Measurements from ENCODE around the gene C1orf94. TPM values are rescaled to one million over a fixed set of nuclear protein-coding genes. Genes with fewer than 3 reads are reported as not detected.

Gene C1orf94, protein sequence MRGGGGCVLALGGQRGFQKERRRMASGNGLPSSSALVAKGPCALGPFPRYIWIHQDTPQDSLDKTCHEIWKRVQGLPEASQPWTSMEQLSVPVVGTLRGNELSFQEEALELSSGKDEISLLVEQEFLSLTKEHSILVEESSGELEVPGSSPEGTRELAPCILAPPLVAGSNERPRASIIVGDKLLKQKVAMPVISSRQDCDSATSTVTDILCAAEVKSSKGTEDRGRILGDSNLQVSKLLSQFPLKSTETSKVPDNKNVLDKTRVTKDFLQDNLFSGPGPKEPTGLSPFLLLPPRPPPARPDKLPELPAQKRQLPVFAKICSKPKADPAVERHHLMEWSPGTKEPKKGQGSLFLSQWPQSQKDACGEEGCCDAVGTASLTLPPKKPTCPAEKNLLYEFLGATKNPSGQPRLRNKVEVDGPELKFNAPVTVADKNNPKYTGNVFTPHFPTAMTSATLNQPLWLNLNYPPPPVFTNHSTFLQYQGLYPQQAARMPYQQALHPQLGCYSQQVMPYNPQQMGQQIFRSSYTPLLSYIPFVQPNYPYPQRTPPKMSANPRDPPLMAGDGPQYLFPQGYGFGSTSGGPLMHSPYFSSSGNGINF
- 4.8 and 5.8 TPM in 2 replicates for total RNA-seq (2021; fragmentation: NEBNext Ultra II Directional; extraction: Animal tissue kit (Norgen Biotek cat#: 25700))
- 12.5 and 14.3 TPM in 2 replicates for polyA plus RNA-seq (2011; rRNA removed)
- polyA plus RNA-seq (2011; cell fraction: cytosol; rRNA removed) = 10.9 TPM
- polyA plus RNA-seq (2011; cell fraction: nucleus; rRNA removed) = 12.7 TPM
- polyA plus RNA-seq (2012, experiment 1 of 2) = 4.6 to 9.1 TPM (median 6.9 TPM) in 4 replicates
- 4.6 TPM for polyA plus RNA-seq (2012, experiment 2 of 2)
- polyA plus RNA-seq (2013, experiment 1 of 2) = 7.0 TPM
- 7.3 TPM for polyA plus RNA-seq (2013, experiment 2 of 2)
- polyA minus RNA-seq (2011; rRNA and poly(A)+ RNA removed) = 10.8 and 11.0 TPM in 2 replicates
- polyA minus RNA-seq (2011; cell fraction: cytosol; rRNA and poly(A)+ RNA removed) = 4.3 TPM
- polyA minus RNA-seq (2011; cell fraction: nucleus; rRNA and poly(A)+ RNA removed) = 10.1 TPM
- long read RNA-seq, experiment 1, partial matches to known transcripts = 3 of 6 reads
- long read RNA-seq, experiment 1, other reads (novel, unspliced or antisense) = 2 of 6 reads
- long read RNA-seq, experiment 2, partial matches to known transcripts = 0 of 2 reads
- long read RNA-seq, experiment 2, other reads (novel, unspliced or antisense) = 1 of 2 reads

GRCh38 chr1:34176830-34177603, at the start of gene C1orf94:
TSS of gene C1orf94 (plus strand) at chr1:34176907. CDS start at chr1:34177790, 883 bp downstream.
- Histone ChIP-seq H2BK20ac (ENCODE audit: low read length) (no peak within 1 kb of the TSS), H2BK5ac (ENCODE audit: low read depth, low read length) (no peak within 1 kb of the TSS), H3K4me3 (ENCODE audit: extremely low read depth in 1 of 4, insufficient read depth in 2 of 4, low read depth in 3 of 4, low read length in 4 of 4) (peak within 1 kb of the TSS; percentile 29 to 58 (median 42)), H3K4me2 (ENCODE audit: insufficient read depth in 1 of 2, low read depth in 2 of 2, low read length in 2 of 2) (peak within 1 kb of the TSS; percentile 72), H3K23me2 (ENCODE audit: low read depth, low read length) (peaks cover 4% of the 10 kb centered on the region; the same call in 1 of the 2 replicates), H2AFZ (ENCODE audit: low read length) (no peak within 1 kb of the TSS), H3K4me1 (replicated peaks in 1 of 4; ENCODE audit: control insufficient read depth in 3 of 4, insufficient read depth in 4 of 4, low read length in 3 of 4) (peaks cover 9 to 27% (median 12%) of the 10 kb centered on the region in 4 experiments), H2AK5ac (ENCODE audit: low read depth, low read length) (0 out of 2 replicates have a peak within 1 kb of the TSS, but pooled peaks have one; percentile 14), H3K4ac (replicated peaks; ENCODE audit: insufficient read length, low read depth, low read length) (no peak within 1 kb of the TSS), H2BK12ac (ENCODE audit: low read depth, low read length) (0 out of 2 replicates have a peak within 1 kb of the TSS, but pooled peaks have one; percentile 23), H4K91ac (replicated peaks; ENCODE audit: insufficient read length, low read length) (no peak within 1 kb of the TSS), H3K27ac (ENCODE audit: low read depth, low read length) (no peak within 1 kb of the TSS), H3K36me3 (ENCODE audit: control insufficient read depth in 2 of 4, insufficient read depth in 4 of 4, low read length in 3 of 4) (no peaks in the 10 kb centered on the region), H2BK15ac (ENCODE audit: low read length) (no peak within 1 kb of the TSS), H3K18ac (ENCODE audit: extremely low read depth, low read length) (peak within 1 kb of the TSS; percentile 71; the same call in 1 of the 2 replicates), H4K5ac (ENCODE audit: insufficient read length, low read depth, low read length) (no peak within 1 kb of the TSS), H4K8ac (ENCODE audit: extremely low read depth, insufficient read depth, low read length) (peak within 1 kb of the TSS; percentile 6; the same call in 1 of the 2 replicates), H3K79me2 (ENCODE audit: control insufficient read depth in 1 of 2, insufficient read depth in 2 of 2, low read length in 2 of 2) (no peaks in the 10 kb centered on the region), H3K27me3 (replicated peaks in 1 of 4; ENCODE audit: control insufficient read depth in 3 of 4, extremely low read depth in 1 of 4, insufficient read depth in 3 of 4, low read length in 3 of 4) (peaks cover 0 to 16% (median 7%) of the 10 kb centered on the region in 4 experiments; a peak in 4 of 7 replicates), H3K14ac (ENCODE audit: insufficient read length) (no peak within 1 kb of the TSS), H3K9ac (replicated peaks in 1 of 4; ENCODE audit: extremely low read depth in 1 of 4, low read depth in 3 of 4, low read length in 3 of 4) (no peak within 1 kb of the TSS; a peak in 2 of 7 replicates), H3K79me1 (ENCODE audit: low read depth, low read length) (no peaks in the 10 kb centered on the region), H3K9me3 (ENCODE audit: insufficient read depth in 2 of 2, low read depth in 1 of 2, low read length in 1 of 2) (no peaks in the 10 kb centered on the region), H4K20me1 (replicated peaks in 1 of 2; ENCODE audit: control insufficient read depth in 1 of 2, insufficient read depth in 2 of 2, low read length in 2 of 2) (peaks cover 0 to 2% of the 10 kb centered on the region in 2 experiments), H2BK120ac (replicated peaks; ENCODE audit: low read depth, low read length) (no peak within 1 kb of the TSS), H3K56ac (replicated peaks; ENCODE audit: insufficient read length, low read depth, low read length) (no peak within 1 kb of the TSS), H3K23ac (ENCODE audit: insufficient read length) (no peak within 1 kb of the TSS)
- ChIA-PET CTCF (ENCODE audit: partially characterized antibody) (interaction anchor here (0.6 to 3.3 kb wide), 18 partner anchors 10 to 1300 kb away, joined by 3 to 14 read pairs (median 4); no protein-coding TSS in a partner anchor), POLR2A (ENCODE audit: partially characterized antibody) (interaction anchor here (1.6 to 8.2 kb wide), 5 partner anchors 7 to 17 kb away, joined by 4 to 82 read pairs (median 9); partner anchors contain the start of gene CSMD2)
- no peak for FAIRE-seq
- WGBS, 2 experiments (ENCODE audit: extremely low coverage in 1 of 2, insufficient coverage in 1 of 2, insufficient read length in 1 of 2, insufficient replicate concordance in 2 of 2, low coverage in 1 of 2, low lambda C conversion rate in 2 of 2, missing lambda C conversion rate in 1 of 2) = 6% methylated on average over 24 of the region's 58 CpGs; no CpG with 5 or more reads in 1 of the 2 experiments
- DNase-seq (ENCODE audit: low read depth in 1 of 2, low spot score in 2 of 2) = peak in 1 of 2 experiments; percentile 68
- TF ChIP-seq, protein P1, sequence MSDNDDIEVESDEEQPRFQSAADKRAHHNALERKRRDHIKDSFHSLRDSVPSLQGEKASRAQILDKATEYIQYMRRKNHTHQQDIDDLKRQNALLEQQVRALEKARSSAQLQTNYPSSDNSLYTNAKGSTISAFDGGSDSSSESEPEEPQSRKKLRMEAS (IDR thresholded peaks at IDR 0.05) = peak; percentile 50; the same call in 1 of the 2 replicates
- peak; percentile 19; the same call in 1 of the 2 replicates for TF ChIP-seq SUZ12 (IDR thresholded peaks at IDR 0.05; ENCODE audit: low read length)
- no peak for TF ChIP-seq BRCA1 (IDR thresholded peaks at IDR 0.05; ENCODE audit: low read depth, low read length)

All from H1 (cell line).